COLO829 (cell line): Measurements from ENCODE around the gene GBP6.
"Not testable (repeated sequence)": the region's sequence is repeated elsewhere in the genome, so short reads cannot be mapped to it uniquely, and the experiment has no call there.

Source experiments
- DNase-seq: peaks from one replicate; pipeline ENCODE4 v3.0.0; 2012; ENCODE audit warnings: low spot score

The GBP6 gene

DNA sequence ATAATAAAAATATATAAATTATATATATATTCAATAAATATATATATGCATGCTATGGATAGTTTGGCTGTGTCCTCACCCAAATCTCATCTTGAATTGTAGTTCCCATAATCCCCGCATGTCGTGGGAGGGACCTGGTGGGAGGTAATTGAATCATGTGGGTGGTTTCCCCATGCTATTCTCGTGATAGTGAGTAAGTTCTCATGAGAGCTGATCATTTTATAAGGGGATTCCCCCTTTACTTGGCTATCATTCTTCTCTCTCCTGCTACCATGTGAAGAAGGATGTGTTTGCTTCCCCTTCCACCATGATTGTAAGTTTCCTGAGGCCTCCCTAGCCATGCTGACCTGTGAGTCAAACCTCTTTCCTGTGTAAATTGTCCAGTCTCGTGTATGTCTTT lies 10.0 kb downstream of the GBP6 start:
- not testable (repeated sequence) for DNase-seq

- DNase-seq, result no peak
Measured at GRCh38 chr1:89378001-89378400, 14.1 kb downstream of the GBP6 start.

DNA sequence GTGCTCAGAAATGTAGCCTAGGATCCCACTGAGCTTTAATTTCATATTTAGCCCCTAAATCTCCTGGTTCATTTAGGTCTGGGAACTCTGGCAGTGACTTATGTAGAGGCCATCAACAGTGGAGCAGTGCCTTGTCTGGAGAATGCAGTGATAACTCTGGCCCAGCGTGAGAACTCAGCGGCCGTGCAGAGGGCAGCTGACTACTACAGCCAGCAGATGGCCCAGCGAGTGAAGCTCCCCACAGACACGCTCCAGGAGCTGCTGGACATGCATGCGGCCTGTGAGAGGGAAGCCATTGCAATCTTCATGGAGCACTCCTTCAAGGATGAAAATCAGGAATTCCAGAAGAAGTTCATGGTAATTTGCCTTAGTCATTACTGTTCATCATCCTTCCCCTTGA lies 17.8 kb downstream of the GBP6 start:
- DNase-seq, result no peak

DNA sequence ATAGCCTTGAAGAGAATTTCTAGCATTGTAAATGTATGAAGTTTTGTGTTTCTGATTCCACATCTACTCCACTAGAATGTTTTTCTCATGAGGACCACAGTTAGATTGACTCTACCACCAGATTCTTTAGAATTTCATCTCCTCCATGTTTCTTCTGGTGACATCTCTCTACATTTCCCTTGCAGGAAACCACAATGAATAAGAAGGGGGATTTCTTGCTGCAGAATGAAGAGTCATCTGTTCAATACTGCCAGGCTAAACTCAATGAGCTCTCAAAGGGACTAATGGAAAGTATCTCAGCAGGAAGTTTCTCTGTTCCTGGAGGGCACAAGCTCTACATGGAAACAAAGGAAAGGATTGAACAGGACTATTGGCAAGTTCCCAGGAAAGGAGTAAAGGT lies 18.6 kb downstream of the GBP6 start:
- DNase-seq, result peak; percentile 23

- no peak for DNase-seq
Measured at GRCh38 chr1:89383185-89383584, 19.3 kb downstream of the GBP6 start.

DNA sequence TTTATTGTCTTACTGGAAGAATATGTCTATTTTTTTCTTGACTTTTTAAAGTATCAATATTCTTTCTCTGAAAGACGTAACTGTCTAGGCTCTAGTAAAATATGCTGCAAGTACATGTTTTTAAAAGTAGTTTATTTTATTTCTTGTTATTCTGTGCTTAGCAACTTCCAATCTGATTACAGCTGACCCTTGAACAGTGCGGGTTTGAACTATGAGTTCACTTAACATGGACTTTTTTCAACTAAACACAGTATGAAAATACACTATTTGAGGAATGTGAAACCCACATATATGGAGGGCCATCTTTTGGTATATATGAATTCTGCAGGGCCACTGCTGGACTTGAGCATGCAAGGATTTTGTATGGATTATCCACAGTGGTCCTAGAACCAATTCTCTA lies 26.8 kb downstream of the GBP6 start:
- no peak for DNase-seq

GRCh38 chr1:89391686-89392085 lies 27.8 kb downstream of the GBP6 start:
- DNase-seq, result no peak

- no peak for DNase-seq
Measured at GRCh38 chr1:89394851-89395250, 31.0 kb downstream of the GBP6 start.

DNA sequence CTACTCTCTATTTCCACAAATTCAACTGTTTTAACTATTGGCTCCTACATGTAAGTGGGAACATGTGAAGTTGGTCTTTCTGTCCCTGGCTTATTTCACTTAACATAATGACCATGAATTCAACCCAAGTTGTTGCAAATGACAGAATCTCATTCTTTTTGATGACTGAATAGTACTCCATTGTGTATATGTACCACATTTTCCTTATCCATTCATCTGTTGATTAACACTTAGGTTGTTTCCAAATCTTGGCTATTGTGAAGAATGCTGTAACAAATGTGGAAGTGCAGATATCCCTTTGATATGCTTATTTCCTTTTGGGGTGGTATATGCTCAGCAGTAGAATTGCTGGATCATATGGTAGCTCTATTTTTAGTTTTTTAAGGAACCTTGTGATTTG lies 33.0 kb downstream of the GBP6 start:
- DNase-seq, result no peak

GRCh38 chr1:89405275-89405929 lies 41.5 kb downstream of the GBP6 start:
- no peak for DNase-seq

GRCh38 chr1:89407360-89407759 lies 43.5 kb downstream of the GBP6 start:
- DNase-seq, result no peak

DNA sequence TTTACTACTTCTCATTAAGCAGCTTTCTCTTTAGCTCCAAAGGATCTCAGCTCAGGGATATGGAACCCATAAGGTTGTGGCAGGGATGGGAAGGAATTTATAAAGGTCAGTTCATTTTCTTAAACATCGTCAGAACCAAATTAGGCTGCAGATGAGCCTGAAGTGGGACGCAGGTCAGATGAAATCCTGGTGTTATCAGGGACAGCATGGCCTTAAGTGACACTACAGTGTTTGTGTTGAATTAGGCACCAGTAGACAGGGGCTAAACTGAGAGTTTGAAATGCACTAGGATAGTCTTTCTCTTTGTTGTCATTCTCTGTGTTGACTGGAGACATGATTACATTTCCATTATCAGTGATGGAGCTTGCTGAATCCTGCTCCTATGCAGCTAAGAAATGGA lies 43.9 kb downstream of the GBP6 start:
- not testable (repeated sequence) for DNase-seq

DNA sequence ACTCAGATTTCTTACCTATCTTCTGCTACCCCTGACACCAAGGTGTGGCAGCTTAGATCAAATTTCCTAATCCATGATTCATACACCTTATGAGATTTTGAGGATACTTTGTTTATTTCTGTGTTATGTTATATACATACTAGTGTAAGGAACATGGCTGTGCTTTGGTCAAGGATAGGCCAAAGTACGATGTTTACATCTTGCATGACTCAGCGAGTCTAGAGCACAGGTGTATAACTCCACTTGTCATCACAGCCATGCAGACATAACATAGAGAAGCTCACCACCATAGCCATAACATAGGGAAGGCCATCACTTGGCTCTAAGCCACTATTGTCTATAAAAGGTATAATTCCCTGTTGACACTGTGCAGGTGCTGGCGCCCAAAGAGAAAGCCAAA lies 61.2 kb downstream of the GBP6 start:
- DNase-seq, result no peak

GRCh38 chr1:89429062-89429461 lies 65.2 kb downstream of the GBP6 start:
- DNase-seq, result no peak

GRCh38 chr1:89429681-89430080 lies 65.8 kb downstream of the GBP6 start:
- not testable (repeated sequence) for DNase-seq

- DNase-seq, result no peak
Measured at GRCh38 chr1:89433421-89433820, 69.6 kb downstream of the GBP6 start.

GRCh38 chr1:89434058-89434780 lies 70.4 kb downstream of the GBP6 start:
- not testable (repeated sequence) for DNase-seq
